ENCODE measurements around the gene ALKBH2.

ALKBH2 gene

GRCh38 chr12:109113661-109114321 is 20.5 kb upstream of the ALKBH2 start:
- DNase-seq (ENCODE audit: low spot score): no peak

DNA sequence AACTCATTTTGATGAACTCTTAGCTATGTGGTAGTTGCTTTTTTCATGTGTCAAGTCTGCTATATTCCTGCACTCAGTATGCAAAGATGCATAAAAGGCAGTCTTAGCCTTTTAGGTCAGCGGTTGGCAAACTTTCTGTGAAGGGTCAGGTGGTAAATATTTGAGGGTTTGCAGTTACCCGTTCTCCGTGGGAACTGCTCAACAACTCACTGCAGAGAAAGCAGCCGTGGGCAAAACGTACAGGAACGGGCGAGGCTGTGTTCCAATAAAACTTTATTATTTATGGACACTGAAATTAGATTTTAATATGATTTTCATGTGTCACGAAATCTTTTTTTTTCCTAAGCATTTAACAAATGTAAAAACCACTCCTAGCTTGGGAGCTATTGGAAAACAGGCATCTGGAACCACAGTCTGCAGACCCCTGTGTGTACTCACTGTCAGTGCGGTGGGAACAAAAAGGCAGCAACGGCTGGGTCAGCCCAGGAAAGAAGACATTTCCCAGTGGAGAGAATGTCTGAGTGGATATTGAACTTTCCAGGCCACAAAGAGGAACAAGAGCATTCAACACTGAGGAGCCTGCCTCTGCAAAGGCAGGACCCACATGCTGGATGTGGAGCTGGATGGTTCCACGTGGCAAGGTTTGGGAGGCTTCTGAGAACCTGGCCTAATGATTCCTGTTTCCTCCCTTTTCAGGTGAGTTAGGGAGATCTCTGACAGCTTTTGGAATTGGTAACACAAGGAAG is 19.6 kb upstream of the ALKBH2 start:
- DNase-seq (ENCODE audit: low spot score): no peak

DNA sequence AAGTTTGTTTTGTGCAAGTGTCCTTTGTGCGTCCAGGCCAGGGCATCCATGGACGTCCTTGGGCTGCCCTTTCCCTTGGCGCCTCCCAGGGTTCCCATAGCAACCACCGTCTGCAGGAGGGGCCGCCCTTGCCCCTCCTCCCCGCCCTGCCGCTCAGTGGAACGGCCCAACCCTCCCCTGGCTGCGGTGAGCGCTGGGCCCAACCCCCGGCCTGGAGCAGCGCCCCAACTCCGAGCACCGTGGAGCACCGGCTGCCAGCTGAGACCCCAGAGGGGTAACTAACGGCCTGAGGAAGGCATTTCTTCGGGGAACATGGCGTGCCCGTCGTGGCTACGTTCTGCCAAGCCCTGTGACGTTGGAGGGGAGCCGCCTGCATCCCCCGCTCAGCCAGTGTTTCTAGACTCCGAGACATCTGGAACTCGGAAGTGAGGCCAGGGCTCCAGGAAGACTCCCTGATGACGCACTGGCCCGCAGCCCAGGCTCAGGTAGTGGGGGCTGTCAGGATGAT is 17.8 kb upstream of the ALKBH2 start:
- DNase-seq (ENCODE audit: low spot score): peak; percentile 43

DNA sequence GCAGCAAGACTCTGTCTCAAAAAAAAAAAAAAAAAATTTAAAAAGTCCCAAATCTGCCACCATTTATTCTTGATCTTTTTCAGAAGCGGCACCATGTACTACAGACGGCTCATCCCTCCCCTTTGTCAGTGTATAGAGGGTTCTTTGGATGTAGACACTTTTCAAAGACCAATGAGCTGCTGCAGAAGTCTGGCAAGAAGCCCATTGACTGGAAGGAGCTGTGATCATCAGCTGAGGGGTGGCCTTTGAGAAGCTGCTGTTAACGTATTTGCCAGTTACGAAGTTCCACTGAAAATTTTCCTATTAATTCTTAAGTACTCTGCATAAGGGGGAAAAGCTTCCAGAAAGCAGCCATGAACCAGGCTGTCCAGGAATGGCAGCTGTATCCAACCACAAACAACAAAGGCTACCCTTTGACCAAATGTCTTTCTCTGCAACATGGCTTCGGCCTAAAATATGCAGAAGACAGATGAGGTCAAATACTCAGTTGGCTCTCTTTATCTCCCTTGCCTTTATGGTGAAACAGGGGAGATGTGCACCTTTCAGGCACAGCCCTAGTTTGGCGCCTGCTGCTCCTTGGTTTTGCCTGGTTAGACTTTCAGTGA is 16.6 kb upstream of the ALKBH2 start:
- no peak for DNase-seq (ENCODE audit: low spot score)

DNA sequence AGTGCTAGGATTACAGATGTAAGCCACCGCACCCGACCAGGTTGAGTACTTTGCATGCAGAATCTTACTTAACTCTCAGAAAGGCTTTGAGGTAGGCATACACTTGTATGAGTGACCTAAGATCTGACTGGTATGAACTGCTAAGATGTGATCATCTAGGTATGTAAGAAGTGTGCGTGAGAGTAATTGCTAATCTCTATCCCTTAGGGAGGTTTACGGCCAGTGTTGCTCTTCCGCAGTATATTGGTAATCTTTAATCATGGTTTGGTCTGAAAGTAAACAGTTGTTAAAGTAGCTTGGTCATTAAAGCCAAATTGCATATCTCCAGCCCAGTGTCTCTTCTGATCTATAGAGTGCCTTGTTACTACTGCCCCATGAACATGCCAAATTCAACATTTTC is 11.9 kb upstream of the ALKBH2 start:
- DNase-seq (ENCODE audit: low spot score): no peak

GRCh38 chr12:109102491-109102890 is 9.2 kb upstream of the ALKBH2 start:
- no peak for DNase-seq (ENCODE audit: low spot score)

DNA sequence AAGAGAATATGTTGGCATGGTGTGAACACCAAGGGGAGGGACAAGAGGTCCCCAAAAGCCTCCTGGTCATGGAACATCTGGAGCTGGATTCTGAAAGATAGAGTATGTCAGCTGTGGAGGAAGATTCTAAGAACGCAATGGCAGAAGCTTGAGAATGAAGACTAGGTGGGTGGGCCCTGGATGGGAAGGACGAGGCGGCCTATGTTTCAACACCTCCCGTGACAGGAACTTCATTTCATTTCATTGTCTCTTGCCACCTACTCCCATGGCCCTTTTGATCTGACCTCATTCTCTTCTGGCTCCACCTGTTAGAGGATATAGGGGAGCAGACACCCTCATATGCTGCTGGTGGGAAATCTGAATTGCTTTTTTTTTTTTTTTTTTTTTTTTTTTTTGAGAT is 7.5 kb upstream of the ALKBH2 start:
- DNase-seq (ENCODE audit: low spot score): no peak

GRCh38 chr12:109099431-109100020 is 6.3 kb upstream of the ALKBH2 start:
- DNase-seq (ENCODE audit: low spot score): peak; percentile 14

DNA sequence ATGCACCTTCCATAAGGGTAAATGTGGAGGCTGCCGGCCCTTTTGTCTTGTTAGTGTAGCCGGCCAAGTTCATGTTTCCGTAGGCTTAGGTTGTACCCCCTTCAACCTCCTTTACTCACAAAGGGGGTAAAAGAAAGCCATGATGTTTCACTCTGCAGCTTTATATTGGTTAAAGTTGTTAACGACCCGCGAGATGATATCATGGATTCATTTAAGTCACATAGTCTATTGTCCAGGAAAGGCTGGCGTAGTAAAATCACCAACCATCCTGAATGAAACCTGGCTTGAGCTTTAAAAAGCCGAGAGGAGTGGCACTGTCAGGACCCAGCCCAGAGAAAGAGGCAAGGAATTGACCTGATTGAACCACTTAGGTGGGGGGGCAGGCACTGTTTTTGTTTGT is 5.4 kb upstream of the ALKBH2 start:
- no peak for DNase-seq (ENCODE audit: low spot score)

- peak; percentile 16 for DNase-seq (ENCODE audit: low spot score)
These were observed 4.9 kb upstream of the ALKBH2 start for GRCh38 chr12:109098183-109098604.

GRCh38 chr12:109097435-109098182 is 4.3 kb upstream of the ALKBH2 start, which contains the start of gene UNG:
Gene UNG, plus strand, starts transcription at chr12:109097597. Its CDS starts 83 bp downstream, at chr12:109097680.
- peak; percentile 98 for DNase-seq (ENCODE audit: low spot score)

GRCh38 chr12:109097140-109097434 is 3.8 kb upstream of the ALKBH2 start:
- DNase-seq (ENCODE audit: low spot score): no peak

DNA sequence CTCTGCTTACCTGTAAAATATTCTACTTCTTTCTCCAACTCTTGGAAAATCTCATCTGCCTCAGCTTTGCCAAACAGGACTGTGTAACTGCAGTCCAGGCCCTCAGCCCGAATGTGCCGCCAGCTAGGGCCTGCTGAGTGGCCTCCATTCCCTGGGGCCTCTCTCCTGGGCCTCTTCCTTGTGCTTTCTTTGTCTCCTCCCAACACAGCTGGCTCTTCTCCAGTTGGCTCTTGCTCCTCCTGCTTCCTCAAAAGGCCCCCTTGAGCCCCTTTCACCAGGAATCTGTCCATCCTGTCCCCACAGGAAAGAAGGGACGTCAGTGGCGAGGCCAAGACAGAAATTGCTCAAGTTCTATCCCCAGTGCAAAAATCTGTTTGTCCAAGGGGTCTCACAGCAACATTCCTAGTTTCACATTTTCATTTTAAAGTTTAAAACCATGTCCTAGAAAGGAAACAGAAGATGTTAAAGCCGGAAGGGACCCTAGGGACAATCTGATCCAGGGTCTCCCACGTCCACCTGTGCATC is 713 bp downstream of the ALKBH2 start:
- no peak for DNase-seq (ENCODE audit: low spot score)

DNA sequence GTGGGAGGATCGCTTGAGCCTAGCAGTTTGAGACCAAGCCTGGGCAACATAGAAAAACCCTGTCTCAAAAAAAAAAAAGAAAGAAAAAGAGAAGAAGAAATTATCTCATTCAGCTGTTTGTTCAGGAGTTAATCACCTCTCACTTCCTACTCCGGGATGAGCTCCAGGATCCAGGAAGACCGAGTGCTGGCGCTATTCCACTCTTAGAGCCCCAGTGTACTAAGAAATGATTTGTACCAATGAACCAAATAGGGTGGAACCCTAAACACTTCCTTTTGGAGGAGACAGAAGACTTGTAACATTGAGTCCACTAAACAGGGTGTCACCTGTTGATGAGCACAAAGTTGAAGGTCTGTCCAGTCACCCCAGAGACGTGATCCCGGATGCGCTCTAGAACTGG is 3.6 kb downstream of the ALKBH2 start:
- no peak for DNase-seq (ENCODE audit: low spot score)

- DNase-seq (ENCODE audit: low spot score): no peak
These were observed 4.5 kb downstream of the ALKBH2 start for GRCh38 chr12:109088818-109089217.

- no peak for DNase-seq (ENCODE audit: low spot score)
These were observed 6.0 kb downstream of the ALKBH2 start for GRCh38 chr12:109087250-109087649.

- DNase-seq (ENCODE audit: low spot score): no peak
These were observed 7.7 kb downstream of the ALKBH2 start for GRCh38 chr12:109085590-109085989.

GRCh38 chr12:109084425-109084824 is 8.8 kb downstream of the ALKBH2 start:
- no peak for DNase-seq (ENCODE audit: low spot score)

DNA sequence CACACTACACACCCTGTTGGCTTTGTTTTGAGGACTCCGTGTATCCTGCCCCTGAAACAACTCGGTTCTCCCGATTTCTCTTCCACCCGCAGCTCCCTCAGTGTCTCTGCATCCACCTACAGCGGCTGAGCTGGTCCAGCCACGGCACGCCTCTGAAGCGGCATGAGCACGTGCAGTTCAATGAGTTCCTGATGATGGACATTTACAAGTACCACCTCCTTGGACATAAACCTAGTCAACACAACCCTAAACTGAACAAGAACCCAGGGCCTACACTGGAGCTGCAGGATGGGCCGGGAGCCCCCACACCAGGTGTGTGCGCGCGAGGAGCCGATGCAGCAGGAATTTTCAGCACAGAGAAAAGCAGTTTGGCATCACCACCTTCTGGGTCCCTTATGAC is 10.5 kb downstream of the ALKBH2 start:
- no peak for DNase-seq (ENCODE audit: low spot score)

- no peak for DNase-seq (ENCODE audit: low spot score)
These were observed 18.4 kb downstream of the ALKBH2 start for GRCh38 chr12:109074866-109075265.

DNA sequence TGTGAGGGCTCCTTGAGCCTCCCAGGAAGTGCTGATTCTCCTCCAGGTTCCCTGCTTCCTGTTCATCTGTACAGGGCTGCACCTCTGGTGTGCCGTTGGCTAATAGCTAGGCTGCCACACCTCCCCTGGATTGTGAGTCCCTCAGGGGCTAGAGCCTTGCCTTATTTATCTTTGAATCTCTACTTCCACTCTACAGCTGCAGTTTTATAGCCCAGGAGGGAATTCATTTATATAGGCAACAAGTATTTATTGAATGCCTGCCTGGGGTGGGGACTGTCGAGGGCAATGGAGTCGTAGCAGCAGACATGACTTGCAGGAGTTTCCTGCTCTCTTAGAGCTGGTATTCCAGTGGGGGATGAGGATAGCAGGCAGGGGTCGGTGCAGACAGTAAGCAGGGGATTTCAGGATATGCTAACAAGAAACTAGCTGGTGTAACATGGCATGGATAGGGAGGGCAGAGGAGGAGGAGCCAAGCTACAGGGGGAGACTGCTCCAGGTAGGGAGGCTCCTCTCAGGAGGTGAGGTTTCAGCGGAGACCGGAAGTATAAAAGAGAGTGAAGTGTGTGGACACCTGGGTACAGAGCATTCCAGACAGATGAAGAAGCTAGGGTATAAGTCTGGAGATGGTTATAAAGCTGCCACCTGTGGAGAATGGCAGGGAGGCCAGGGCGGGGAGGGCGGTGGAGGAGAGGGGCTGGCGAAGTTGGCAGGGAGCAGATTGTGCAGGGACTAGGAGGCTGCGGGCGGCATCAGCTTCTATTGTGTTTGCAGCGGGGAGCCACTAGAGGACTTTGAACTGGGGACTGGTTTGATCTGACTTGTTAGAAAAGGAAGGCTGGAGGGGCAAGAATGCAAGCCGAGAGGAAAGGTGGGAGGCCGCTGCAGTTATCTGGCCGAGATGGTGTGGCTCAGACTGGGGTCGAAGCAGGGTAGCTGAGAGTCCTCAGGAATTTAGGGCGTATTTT is 23.7 kb downstream of the ALKBH2 start:
- DNase-seq (ENCODE audit: low spot score): no peak
